Measurements from ENCODE around the gene SNAPC3.

Gene SNAPC3

DNA sequence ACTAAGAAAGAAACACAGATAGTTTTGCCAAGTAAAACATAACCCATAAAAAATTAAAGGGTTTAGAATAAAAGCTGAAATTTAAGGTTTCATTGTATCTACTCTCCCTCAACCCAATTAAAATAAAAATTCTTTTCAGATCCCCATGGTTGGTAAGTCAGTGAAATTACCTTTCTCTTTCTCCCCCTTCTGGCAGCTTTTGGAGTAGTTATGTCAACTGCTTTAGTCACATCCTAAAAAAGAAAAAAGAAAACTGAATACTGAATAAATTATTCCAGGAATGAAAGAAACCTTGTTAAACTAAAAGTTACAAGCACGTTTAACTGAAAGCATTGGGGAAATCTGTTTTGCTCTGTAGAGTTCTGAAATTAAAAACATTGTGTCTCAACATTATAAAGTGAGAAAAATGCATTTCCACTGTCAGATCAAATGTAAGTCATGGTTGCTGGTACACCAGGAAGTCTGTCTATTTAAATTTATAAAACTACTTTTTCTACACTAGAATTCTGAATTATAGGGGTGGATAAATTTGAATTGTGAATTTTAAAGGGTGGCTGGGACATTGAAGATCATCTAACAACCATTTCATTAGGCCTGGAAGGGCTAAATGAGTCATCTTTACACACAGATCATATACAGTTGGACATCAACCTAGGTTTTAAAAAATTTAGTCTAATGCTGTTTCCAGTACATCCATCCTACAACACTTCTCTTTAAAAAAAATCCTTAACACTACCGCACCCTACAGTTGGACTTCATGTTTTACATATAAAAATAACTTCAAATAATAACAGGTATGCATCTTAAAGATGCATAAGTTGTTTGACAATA, 63.4 kb downstream of the SNAPC3 start:
- no peak overlapping the region for H3K4me3 ChIP-seq (ENCODE audit: low read depth, low read length)

DNA sequence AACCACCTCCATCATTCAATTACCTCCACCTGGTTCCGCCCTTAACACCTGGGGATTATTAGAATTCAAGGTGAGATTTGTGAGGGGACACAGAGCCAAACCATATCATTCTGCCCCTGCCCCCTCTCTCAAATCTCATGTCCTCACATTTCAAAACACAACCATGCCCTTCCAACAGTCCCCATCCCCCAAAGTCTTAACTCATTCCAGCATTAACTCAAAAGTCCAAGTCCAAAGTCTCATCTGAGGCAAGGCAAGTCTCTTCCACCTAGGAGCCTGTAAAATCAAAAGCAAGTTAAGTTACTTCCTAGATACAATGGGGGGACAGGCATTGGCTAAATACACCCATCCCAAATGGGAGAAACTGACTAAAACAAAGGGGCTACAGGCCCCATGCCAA, 69.3 kb downstream of the SNAPC3 start:
- H3K4me3 ChIP-seq (ENCODE audit: low read depth, low read length), result no peak overlapping the region

GRCh38 chr9:15492485-15493150, 69.9 kb downstream of the SNAPC3 start:
- no peak overlapping the region for H3K4me3 ChIP-seq (ENCODE audit: low read depth, low read length)

DNA sequence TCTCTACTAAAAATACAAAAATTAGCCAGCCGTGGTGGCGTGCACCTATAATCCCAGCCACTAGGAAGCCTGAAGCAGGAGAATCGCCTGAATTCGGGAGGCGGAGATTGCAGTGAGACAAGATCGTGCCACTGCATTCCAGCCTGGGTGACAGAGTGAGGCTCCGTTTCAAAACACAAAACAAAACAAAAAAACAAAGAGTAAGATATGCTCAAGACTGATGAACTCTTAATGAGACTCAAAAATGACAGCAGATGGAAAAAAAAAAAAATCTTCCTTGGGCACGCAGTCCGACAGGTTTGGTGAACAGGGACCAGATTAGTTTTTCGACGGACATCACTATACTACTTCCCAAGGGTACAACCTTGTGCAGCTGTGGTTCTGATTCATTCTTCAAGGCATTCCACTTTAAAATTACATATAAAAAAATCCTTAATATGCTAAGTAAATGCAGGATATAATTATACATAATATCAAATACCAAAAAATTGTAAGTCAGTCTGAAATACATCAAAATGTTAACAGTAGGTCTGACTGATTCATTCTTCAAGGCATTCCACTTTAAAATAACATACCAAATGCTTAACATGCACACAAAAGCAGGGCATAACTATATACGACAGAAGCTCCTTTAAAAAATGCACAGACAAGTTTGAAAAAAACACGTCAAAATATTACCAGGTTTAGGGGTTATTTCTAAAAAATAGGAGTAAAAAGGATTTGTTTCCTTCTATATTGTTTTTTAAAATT, 75.7 kb downstream of the SNAPC3 start:
- no peak overlapping the region for H3K4me3 ChIP-seq (ENCODE audit: low read depth, low read length)

- H3K4me3 ChIP-seq (ENCODE audit: low read depth, low read length), result no peak overlapping the region
These were observed 76.5 kb downstream of the SNAPC3 start for GRCh38 chr9:15499139-15499538.

- no peak overlapping the region for H3K4me3 ChIP-seq (ENCODE audit: low read depth, low read length)
These were observed 78.5 kb downstream of the SNAPC3 start for GRCh38 chr9:15501179-15501578.

DNA sequence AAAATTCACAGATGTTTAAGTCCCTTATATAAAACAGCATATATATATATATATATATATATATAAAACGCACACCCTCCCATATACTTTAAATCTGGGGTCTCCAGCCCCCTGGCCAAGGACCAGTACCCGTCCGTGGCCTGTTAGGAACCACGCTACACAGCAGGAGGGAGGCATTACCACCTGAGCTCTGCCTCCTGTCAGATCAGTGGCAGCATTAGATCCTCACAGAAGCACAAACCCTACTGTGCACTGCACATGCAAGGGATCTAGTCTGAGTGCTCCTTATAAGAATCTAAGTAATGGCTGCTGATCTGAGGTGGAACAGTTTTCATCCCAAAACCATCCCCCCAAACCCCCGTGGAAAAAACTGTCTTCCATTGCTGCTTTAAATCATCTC, 79.1 kb downstream of the SNAPC3 start:
- no peak overlapping the region for H3K4me3 ChIP-seq (ENCODE audit: low read depth, low read length)

GRCh38 chr9:15505921-15506320, 83.2 kb downstream of the SNAPC3 start:
- H3K4me3 ChIP-seq (ENCODE audit: low read depth, low read length), result no peak overlapping the region

- peak overlapping the region; percentile 67 for H3K4me3 ChIP-seq (ENCODE audit: low read depth, low read length)
These were observed 87.5 kb downstream of the SNAPC3 start for GRCh38 chr9:15509931-15510788.

DNA sequence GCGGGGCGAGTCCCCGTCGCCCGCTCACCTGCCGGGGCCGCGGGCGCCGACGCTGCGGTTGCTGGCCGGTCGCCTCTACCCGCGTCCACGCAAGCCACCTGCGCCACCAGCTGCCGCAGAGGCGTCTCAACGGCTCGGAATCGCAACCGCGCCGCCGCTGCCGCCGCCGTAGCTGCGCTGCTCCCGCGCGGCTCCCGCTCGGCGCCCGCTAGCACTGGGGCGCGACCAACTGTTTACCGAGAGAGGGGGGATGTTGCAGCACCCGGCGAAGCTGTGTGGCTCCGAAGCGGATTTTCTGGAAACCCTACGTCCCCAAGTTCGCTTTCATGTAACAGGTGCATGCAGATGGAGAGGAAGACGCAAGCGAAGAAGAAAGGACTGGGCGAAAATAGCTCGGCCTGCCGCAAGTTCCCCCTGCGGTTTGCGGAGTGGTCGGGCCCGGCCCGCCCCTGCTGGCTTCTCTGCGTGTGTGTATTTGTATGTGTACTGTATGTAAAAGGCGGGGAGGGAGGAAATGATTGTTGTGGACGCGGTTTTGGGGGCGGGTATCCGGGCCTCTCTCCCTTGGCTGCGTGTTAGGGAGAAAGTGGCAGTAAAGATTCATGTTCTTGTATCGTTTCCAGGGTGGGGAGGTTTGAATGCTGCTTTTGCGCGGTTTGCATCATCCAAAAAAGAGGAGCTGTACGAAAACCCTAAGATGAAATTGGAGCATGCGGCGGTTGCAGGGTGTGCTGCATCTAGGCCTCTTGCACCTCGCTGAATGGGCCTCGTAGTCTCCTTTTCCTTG, 88.3 kb downstream of the SNAPC3 start, which contains the start of gene PSIP1:
Gene PSIP1 (minus strand): TSS at position 182 of the 787 bp plus-strand sequence. CDS start 782 bp downstream, outside the sequence.
- peak within 1 kb of the TSS; percentile 67 for H3K4me3 ChIP-seq (ENCODE audit: low read depth, low read length)
